ENCODE data around the gene ANXA6. TPM values are rescaled to one million over a fixed set of nuclear protein-coding genes. Genes with fewer than 3 reads are reported as not detected.

Gene ANXA6
- total RNA-seq, 1 experiment from 2014 or later: 51.9 TPM

GRCh38 chr5:151085517-151086041 lies 72.0 kb downstream of the ANXA6 start:
- Mint-ChIP-seq H3K4me1 (ENCODE audit: low read depth, unreplicated experiment) (peaks cover 15% of the 10 kb centered on the region), H3K27ac (ENCODE audit: unreplicated experiment) (no peak overlapping the region), H3K4me3 (ENCODE audit: unreplicated experiment) (no peak overlapping the region), H3K27me3 (ENCODE audit: insufficient read depth, unreplicated experiment) (no peaks in the 10 kb centered on the region), H3K36me3 (ENCODE audit: insufficient read depth, unreplicated experiment) (no peaks in the 10 kb centered on the region), H3K9me3 (ENCODE audit: unreplicated experiment) (no peaks in the 10 kb centered on the region)
- Histone ChIP-seq H3K27me3 (replicated peaks; ENCODE audit: control insufficient read depth, insufficient read depth, low read length) (no peaks in the 10 kb centered on the region), H3K36me3 (ENCODE audit: control insufficient read depth, insufficient read depth, low read length) (no peaks in the 10 kb centered on the region), H3K9me3 (no peaks in the 10 kb centered on the region), H3K4me1 (peaks cover 11% of the 10 kb centered on the region; the same call in 1 of the 2 replicates), H3K4me3 (ENCODE audit: low read depth, low read length) (no peak overlapping the region)
- CTCF ChIA-PET: no interaction called here
- DNase-seq: no peak
- BruUV-seq (replicated peaks): no TSS peak
- TF ChIP-seq CTCF (IDR thresholded peaks at IDR 0.05; ENCODE audit: insufficient read depth in 1 of 2, low read depth in 1 of 2, low read length in 1 of 2, severe bottlenecking in 1 of 2, unreplicated experiment in 1 of 2): no peak
- POLR2A ChIA-PET: no interaction called here
- intact Hi-C loops (cut with micrococcal nuclease; ENCODE audit: unreplicated experiment): no loop called here

- no peak overlapping the region for H3K4me3 Mint-ChIP-seq (ENCODE audit: unreplicated experiment)
- intact Hi-C loops (cut with micrococcal nuclease; ENCODE audit: unreplicated experiment): no loop called here
These were observed 73.2 kb downstream of the ANXA6 start for GRCh38 chr5:151084363-151084762.

GRCh38 chr5:151083081-151083676 lies 74.4 kb downstream of the ANXA6 start:
- no peak for TF ChIP-seq CTCF (IDR thresholded peaks at IDR 0.05; ENCODE audit: insufficient read depth in 1 of 2, low read depth in 1 of 2, low read length in 1 of 2, severe bottlenecking in 1 of 2, unreplicated experiment in 1 of 2)
- POLR2A ChIA-PET: no interaction called here
- Histone ChIP-seq H3K36me3 (ENCODE audit: control insufficient read depth, insufficient read depth, low read length) (no peaks in the 10 kb centered on the region), H3K9me3 (no peaks in the 10 kb centered on the region), H3K4me1 (peaks cover 14% of the 10 kb centered on the region; the same call in 1 of the 2 replicates), H3K27me3 (replicated peaks; ENCODE audit: control insufficient read depth, insufficient read depth, low read length) (no peaks in the 10 kb centered on the region), H3K4me3 (ENCODE audit: low read depth, low read length) (no peak overlapping the region)
- H3K27ac Mint-ChIP-seq (ENCODE audit: unreplicated experiment): no peak overlapping the region
- intact Hi-C loops (cut with micrococcal nuclease; ENCODE audit: unreplicated experiment): no loop called here
- H3K4me1 Mint-ChIP-seq (ENCODE audit: low read depth, unreplicated experiment): peaks cover 31% of the 10 kb centered on the region
- no peak overlapping the region for H3K4me3 Mint-ChIP-seq (ENCODE audit: unreplicated experiment)
- no peaks in the 10 kb centered on the region for H3K27me3 Mint-ChIP-seq (ENCODE audit: insufficient read depth, unreplicated experiment)
- peaks cover 6% of the 10 kb centered on the region for H3K36me3 Mint-ChIP-seq (ENCODE audit: insufficient read depth, unreplicated experiment)
- no peak for DNase-seq
- CTCF ChIA-PET: no interaction called here
- BruUV-seq (replicated peaks): no TSS peak
- H3K9me3 Mint-ChIP-seq (ENCODE audit: unreplicated experiment): no peaks in the 10 kb centered on the region

More at GRCh38 chr5:151084363-151084762, 73.2 kb downstream of the ANXA6 start:
- Mint-ChIP-seq H3K9me3 (ENCODE audit: unreplicated experiment) (no peaks in the 10 kb centered on the region), H3K27ac (ENCODE audit: unreplicated experiment) (no peak overlapping the region), H3K36me3 (ENCODE audit: insufficient read depth, unreplicated experiment) (peaks cover 6% of the 10 kb centered on the region), H3K4me1 (ENCODE audit: low read depth, unreplicated experiment) (peaks cover 24% of the 10 kb centered on the region), H3K27me3 (ENCODE audit: insufficient read depth, unreplicated experiment) (no peaks in the 10 kb centered on the region)
- no peak for DNase-seq
- Histone ChIP-seq H3K9me3 (no peaks in the 10 kb centered on the region), H3K27me3 (replicated peaks; ENCODE audit: control insufficient read depth, insufficient read depth, low read length) (no peaks in the 10 kb centered on the region), H3K4me3 (ENCODE audit: low read depth, low read length) (no peak overlapping the region), H3K36me3 (ENCODE audit: control insufficient read depth, insufficient read depth, low read length) (no peaks in the 10 kb centered on the region), H3K4me1 (peaks cover 14% of the 10 kb centered on the region; the same call in 1 of the 2 replicates)
- CTCF ChIA-PET: no interaction called here
- TF ChIP-seq CTCF (IDR thresholded peaks at IDR 0.05; ENCODE audit: insufficient read depth in 1 of 2, low read depth in 1 of 2, low read length in 1 of 2, severe bottlenecking in 1 of 2, unreplicated experiment in 1 of 2): no peak
- no TSS peak for BruUV-seq (replicated peaks)
- POLR2A ChIA-PET: no interaction called here
